Mammary epithelial cell (primary cell): Measurements from ENCODE around the gene KCNQ2.

Experiments used
- EZH2 ChIP-seq: IDR thresholded peaks from 2 replicates; pipeline ENCODE4 v1.6.1; 2012; ENCODE audit warnings: low read length, inconsistent platforms, borderline replicate concordance
- TF ChIP-seq, protein P1 (sequence below), 2 donors: IDR thresholded peaks in 1 of 2; conservative IDR thresholded peaks in 1 of 2; 2 replicates each; pipeline ENCODE4 v1.5.1; 2011 to 2012; ENCODE audit warnings: inconsistent platforms in 2 of 2, low read length in 2 of 2, mild to moderate bottlenecking in 2 of 2, control low read depth in 1 of 2, low read depth in 1 of 2; ENCODE audit not compliant: insufficient read depth in 1 of 2; ENCODE audit errors: extremely low read depth in 1 of 2

DNA sequence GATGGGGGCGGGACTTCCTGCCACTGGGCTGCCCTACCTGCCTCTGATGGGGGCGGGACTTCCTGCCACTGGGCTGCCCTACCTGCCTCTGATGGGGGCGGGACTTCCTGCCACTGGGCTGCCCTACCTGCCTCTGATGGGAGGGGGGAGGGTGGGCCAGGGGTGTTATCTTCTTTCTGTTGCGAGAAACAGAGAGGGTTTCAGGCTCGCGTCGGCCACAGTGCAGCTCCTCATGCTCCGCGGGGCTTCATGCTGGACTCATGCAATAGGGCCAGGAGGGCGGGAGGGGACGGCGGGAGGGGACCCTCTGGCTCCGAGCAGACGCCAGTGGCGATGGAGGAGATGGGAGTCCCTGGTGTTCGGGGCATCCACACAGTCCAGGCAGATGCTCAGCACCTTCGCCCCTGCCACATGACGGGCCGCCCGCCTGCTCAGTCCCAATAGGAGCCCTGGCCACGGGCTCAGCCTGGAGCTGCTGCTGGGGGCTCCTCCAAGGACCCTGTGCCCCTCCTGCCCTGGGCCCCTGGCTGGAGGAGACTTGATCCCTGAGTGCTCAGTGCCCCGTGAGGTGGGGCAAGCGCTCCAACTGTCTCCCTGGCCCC is 62.5 kb downstream of the KCNQ2 start:
- TF ChIP-seq, protein P1, sequence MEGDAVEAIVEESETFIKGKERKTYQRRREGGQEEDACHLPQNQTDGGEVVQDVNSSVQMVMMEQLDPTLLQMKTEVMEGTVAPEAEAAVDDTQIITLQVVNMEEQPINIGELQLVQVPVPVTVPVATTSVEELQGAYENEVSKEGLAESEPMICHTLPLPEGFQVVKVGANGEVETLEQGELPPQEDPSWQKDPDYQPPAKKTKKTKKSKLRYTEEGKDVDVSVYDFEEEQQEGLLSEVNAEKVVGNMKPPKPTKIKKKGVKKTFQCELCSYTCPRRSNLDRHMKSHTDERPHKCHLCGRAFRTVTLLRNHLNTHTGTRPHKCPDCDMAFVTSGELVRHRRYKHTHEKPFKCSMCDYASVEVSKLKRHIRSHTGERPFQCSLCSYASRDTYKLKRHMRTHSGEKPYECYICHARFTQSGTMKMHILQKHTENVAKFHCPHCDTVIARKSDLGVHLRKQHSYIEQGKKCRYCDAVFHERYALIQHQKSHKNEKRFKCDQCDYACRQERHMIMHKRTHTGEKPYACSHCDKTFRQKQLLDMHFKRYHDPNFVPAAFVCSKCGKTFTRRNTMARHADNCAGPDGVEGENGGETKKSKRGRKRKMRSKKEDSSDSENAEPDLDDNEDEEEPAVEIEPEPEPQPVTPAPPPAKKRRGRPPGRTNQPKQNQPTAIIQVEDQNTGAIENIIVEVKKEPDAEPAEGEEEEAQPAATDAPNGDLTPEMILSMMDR (conservative IDR thresholded peaks at IDR 0.05 in 1 of 2, IDR thresholded peaks at IDR 0.05 in 1 of 2; ENCODE audit: extremely low read depth in 1 of 2, insufficient read depth in 1 of 2, low read depth in 1 of 2, low read length in 2 of 2), result no peak
- no peak for TF ChIP-seq EZH2
